HUES64 (cell line): ENCODE data around the gene CDC42SE2.
"Not testable (repeated sequence)": the region's sequence is repeated elsewhere in the genome, so short reads cannot be mapped to it uniquely, and the experiment has no call there.

ENCODE experiments used
- H3K27ac ChIP-seq: 2 replicates; pipeline ENCODE4 v1.7.0; 2013; ENCODE audit warnings: low read depth, low read length, inconsistent platforms
- H3K27me3 ChIP-seq: 2 replicates; pipeline ENCODE4 v1.6.1; 2013; ENCODE audit warnings: mild to moderate bottlenecking, low read length; ENCODE audit not compliant: insufficient read depth
- H3K36me3 ChIP-seq: 2 replicates; pipeline ENCODE4 v1.6.1; 2013; ENCODE audit warnings: mild to moderate bottlenecking, low read length; ENCODE audit not compliant: insufficient read depth
- H3K4me1 ChIP-seq: 2 replicates; pipeline ENCODE4 v1.6.1; 2013; ENCODE audit warnings: mild to moderate bottlenecking, low read length, moderate library complexity; ENCODE audit not compliant: insufficient read depth
- H3K4me3 ChIP-seq: 2 replicates; pipeline ENCODE4 v1.5.1; 2013; ENCODE audit warnings: mild to moderate bottlenecking, low read length, moderate library complexity
- H3K9ac ChIP-seq: 2 replicates; pipeline ENCODE4 v1.6.1; 2013; ENCODE audit warnings: mild to moderate bottlenecking, low read depth, low read length
- H3K9me3 ChIP-seq: 2 replicates; pipeline ENCODE4 v1.6.1; 2013; ENCODE audit warnings: low read depth, low read length; ENCODE audit not compliant: insufficient read depth
- WGBS: fragments of 150-250, 120-280 bp; methylation state at CpG from one replicate; pipeline ENCODE4 v1.1.7; 2013; ENCODE audit warnings: missing lambda C conversion rate; 5-methylcytosine and 5-hydroxymethylcytosine counted together

Gene CDC42SE2

DNA sequence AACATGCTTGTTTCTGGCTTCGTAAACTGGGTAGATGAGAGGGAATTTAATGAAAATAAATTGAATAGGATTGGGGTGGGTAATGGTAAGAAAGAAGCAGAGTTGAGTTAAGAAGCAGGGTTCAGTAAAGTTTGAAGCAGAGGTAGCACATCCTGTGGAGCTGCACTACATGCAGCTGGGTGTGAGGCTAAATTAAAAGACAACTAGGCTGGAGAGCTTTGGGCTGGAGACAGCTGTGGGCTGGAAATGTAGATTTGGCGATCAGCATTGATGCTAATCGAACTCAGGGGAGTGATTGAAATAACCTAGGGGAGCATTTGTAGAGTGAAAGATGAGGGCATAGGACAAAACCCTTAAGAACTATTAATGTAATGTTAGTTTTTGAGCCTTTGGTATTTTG, 35.6 kb downstream of the CDC42SE2 start:
- Histone ChIP-seq H3K27ac (no peak overlapping the region), H3K27me3 (no peaks in the 10 kb centered on the region), H3K4me1 (no peaks in the 10 kb centered on the region), H3K36me3 (no peaks in the 10 kb centered on the region), H3K4me3 (no peak overlapping the region), H3K9me3 (no peaks in the 10 kb centered on the region), H3K9ac (no peak overlapping the region)
- 95% methylated on average over 3 of the region's 3 CpGs for WGBS

DNA sequence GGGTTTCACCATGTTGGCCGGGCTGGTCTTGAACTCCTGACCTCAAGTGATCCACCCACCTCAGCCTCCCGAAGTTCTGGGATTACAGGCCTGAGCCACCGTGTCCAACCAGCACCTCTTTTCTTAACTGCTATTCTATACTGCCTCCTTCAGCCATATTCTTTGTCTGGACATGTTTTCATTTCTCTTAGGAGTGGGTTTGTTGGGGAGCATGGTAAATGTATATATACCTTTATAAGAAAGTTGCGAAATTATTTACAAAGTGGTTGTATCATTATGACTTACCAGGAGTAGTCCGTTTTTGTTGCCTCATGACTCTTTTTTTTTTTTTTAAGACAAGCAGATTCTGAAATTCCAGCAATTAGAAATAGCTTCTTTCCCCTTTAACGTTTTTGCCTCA, 38.7 kb downstream of the CDC42SE2 start:
- 92% methylated on average over 6 of the region's 6 CpGs for WGBS
- Histone ChIP-seq H3K36me3 (no peaks in the 10 kb centered on the region), H3K4me1 (no peaks in the 10 kb centered on the region), H3K4me3 (no peak overlapping the region), H3K9me3 (0 out of 2 replicates have a peak, but pooled peaks cover 7% of the 10 kb centered on the region), H3K9ac (no peak overlapping the region), H3K27ac (no peak overlapping the region), H3K27me3 (no peaks in the 10 kb centered on the region)

DNA sequence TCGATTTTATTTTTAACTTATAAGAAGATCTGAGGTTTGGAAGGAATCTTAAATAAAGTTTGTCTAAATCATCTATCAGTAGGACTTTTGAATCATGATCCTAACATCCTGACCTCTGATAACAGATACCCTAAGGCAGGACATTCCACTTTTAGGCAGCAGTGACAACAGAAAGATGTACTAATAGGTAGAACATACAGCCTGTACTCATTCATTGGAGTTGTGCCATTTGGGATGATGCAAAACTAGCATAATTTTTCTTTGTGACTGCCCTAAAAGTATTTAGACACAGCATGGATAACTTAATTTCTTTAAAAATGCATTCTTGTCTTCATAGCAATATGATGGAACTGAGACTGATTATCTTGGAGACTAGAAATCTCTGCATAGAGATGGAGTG, 39.7 kb downstream of the CDC42SE2 start:
- H3K4me1 ChIP-seq: no peaks in the 10 kb centered on the region
- H3K27ac ChIP-seq: no peak overlapping the region
- H3K9ac ChIP-seq: no peak overlapping the region
- no peak overlapping the region for H3K4me3 ChIP-seq
- H3K9me3 ChIP-seq: 0 out of 2 replicates have a peak, but pooled peaks cover 7% of the 10 kb centered on the region
- WGBS: 89% methylated on average over 1 of the region's 1 CpG
- no peaks in the 10 kb centered on the region for H3K27me3 ChIP-seq
- no peaks in the 10 kb centered on the region for H3K36me3 ChIP-seq

DNA sequence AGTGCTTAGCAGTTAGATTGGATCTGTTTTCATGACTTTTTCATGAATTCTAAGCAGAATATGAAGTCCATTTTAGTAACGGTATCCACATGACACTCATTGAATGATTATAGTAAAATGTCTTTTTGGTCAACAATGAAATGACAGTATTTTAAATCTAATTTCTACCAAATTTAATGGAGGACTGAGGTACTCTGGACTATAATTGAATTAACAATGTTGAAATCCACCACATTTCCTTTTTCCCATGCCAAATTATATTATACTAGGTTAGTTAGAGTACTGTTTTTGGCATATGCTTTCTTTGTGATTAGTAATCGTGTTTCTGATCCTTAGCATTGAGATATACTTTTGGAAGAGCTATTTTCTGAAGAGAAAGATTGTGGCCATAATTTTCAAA, 40.6 kb downstream of the CDC42SE2 start:
- Histone ChIP-seq H3K4me1 (no peaks in the 10 kb centered on the region), H3K27ac (no peak overlapping the region), H3K4me3 (no peak overlapping the region), H3K9ac (no peak overlapping the region), H3K36me3 (no peaks in the 10 kb centered on the region), H3K27me3 (no peaks in the 10 kb centered on the region), H3K9me3 (0 out of 2 replicates have a peak, but pooled peaks cover 7% of the 10 kb centered on the region)
- WGBS: 96% methylated on average over 2 of the region's 2 CpGs

DNA sequence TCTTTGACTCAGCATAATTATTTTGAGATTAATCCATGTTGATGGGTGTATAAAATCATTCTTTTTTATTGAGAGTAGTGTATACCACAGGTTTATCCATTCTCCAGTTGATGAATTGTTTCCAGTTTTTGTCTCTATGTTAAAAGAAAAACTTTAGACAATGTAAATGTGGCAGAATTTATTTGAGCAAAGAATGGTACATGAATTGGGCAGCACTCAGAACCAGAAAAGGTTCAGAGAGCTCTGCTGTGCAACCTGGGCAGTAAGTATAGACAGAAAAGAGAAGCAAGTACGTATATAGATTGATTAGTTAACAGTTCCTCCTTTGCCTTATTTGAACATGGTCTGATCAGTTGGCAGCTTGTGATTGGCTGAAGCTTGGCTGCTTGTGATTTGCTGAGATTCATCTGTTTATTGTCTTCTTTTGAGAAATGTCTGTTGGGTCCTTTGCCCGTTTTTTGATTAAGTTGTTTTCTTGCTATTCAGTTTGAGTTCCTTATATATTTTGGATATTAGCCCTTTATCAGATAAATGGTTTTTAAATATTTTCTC, 41.4 kb downstream of the CDC42SE2 start:
- 97% methylated on average over 2 of the region's 2 CpGs for WGBS
- no peaks in the 10 kb centered on the region for H3K36me3 ChIP-seq

DNA sequence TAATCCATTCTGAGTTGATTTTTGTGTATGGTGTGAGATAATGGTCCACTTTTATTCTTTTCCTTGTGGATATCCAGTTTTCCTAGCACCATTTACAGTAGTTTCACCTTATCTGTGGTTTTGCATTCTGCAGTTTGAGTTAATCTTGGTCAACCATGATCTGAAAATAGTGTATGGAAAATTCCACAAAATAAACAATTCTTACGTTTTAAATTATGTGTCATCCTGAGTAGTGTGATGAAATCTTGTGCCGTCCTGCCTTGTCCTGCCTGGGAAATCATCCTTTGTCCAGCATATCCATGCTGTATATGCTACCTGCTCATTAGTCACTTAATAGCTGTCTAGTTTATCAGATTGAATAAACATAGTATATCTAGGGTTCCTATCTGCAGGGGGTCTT, 42.1 kb downstream of the CDC42SE2 start:
- no peaks in the 10 kb centered on the region for H3K27me3 ChIP-seq
- H3K9ac ChIP-seq: no peak overlapping the region
- H3K9me3 ChIP-seq: 0 out of 2 replicates have a peak, but pooled peaks cover 7% of the 10 kb centered on the region
- H3K4me3 ChIP-seq: no peak overlapping the region
- H3K27ac ChIP-seq: no peak overlapping the region
- no peaks in the 10 kb centered on the region for H3K4me1 ChIP-seq
- WGBS: 96% methylated on average over 2 of the region's 2 CpGs
- no peaks in the 10 kb centered on the region for H3K36me3 ChIP-seq

More for the DNA sequence above, 41.4 kb downstream of the CDC42SE2 start:
- no peak overlapping the region for H3K9ac ChIP-seq
- 0 out of 2 replicates have a peak, but pooled peaks cover 7% of the 10 kb centered on the region for H3K9me3 ChIP-seq
- H3K4me3 ChIP-seq: no peak overlapping the region
- H3K27me3 ChIP-seq: no peaks in the 10 kb centered on the region
- H3K4me1 ChIP-seq: no peaks in the 10 kb centered on the region
- H3K27ac ChIP-seq: no peak overlapping the region

DNA sequence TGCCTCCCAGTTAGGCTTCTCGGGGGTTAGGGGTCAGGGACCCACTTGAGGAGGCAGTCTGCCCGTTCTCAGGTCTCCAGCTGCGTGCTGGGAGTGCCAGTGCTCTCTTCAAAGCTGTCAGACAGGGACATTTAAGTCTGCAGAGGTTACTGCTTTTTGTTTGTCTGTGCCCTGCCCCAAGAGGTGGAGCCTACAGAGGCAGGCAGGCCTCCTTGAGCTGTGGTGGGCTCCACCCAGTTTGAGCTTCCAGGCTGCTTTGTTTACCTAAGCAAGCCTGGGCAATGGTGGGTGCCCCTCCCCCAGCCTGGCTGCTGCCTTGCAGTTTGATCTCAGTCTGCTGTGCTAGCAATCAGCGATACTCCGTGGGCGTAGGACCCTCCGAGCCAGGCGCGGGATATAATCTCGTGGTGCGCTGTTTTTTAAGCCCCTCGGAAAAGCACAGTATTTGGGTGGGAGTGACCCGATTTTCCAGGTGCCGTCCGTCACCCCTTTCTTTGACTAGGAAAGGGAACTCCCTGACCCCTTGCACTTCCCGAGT, 48.5 kb downstream of the CDC42SE2 start:
- Histone ChIP-seq H3K27ac (peak overlapping the region; percentile 49; the same call in 1 of the 2 replicates), H3K4me3 (peak overlapping the region; percentile 40), H3K4me1 (peaks cover 23% of the 10 kb centered on the region), H3K9ac (peak overlapping the region; percentile 55)
- not testable (repeated sequence) for H3K27me3 ChIP-seq, H3K9me3 ChIP-seq, H3K36me3 ChIP-seq
- 33% methylated on average over 16 of the region's 16 CpGs for whole genome bisulfite sequencing

DNA sequence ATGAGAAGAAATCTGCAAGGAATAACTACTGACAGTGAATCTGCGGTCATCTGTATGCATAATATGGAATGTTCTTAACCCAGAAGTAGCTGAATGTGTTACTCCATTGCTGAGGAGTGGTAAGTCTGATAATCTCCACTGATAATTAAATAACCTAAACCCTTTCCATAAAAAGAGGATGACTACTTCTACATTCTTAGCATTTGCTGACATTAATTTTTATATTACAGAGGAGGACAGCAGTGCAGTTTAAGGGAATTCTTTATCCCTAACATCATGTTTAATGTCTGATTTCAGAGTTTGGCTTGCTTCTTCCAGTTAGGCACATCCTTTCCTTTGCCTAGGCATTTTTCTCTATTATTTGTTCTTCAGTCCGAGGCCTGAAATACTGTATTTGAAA, 52.2 kb downstream of the CDC42SE2 start:
- H3K4me3 ChIP-seq: no peak overlapping the region
- H3K36me3 ChIP-seq: peaks cover 2% of the 10 kb centered on the region; the same call in 1 of the 2 replicates
- no peak overlapping the region for H3K9ac ChIP-seq
- no peaks in the 10 kb centered on the region for H3K27me3 ChIP-seq
- H3K9me3 ChIP-seq: no peaks in the 10 kb centered on the region
- H3K27ac ChIP-seq: no peak overlapping the region
- peaks cover 23% of the 10 kb centered on the region for H3K4me1 ChIP-seq
- WGBS: 93% methylated on average over 2 of the region's 2 CpGs

DNA sequence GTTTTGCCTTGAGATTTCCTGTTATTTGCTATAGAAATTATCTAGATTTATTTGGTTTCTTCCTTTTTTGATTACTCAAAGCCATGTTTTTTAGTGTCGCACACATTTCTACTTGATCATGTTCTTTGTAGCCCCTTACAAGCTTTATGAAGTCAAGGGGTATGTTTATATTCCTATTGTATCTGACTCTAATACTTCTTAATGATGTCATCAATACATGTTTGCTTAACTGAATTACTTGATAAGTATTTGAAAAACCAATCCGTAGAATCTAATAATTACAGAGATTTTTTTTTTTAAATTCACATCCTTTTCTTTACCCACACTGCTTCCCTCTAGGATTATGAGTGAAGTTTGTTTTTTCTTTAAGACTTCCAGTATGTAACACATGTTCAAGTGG, 53.0 kb downstream of the CDC42SE2 start:
- peaks cover 23% of the 10 kb centered on the region for H3K4me1 ChIP-seq
- no peaks in the 10 kb centered on the region for H3K9me3 ChIP-seq
- H3K36me3 ChIP-seq: peaks cover 2% of the 10 kb centered on the region; the same call in 1 of the 2 replicates
- no CpG with 5 or more reads among the region's 2 CpGs for WGBS
- no peak overlapping the region for H3K9ac ChIP-seq
- no peaks in the 10 kb centered on the region for H3K27me3 ChIP-seq
- H3K27ac ChIP-seq: no peak overlapping the region
- no peak overlapping the region for H3K4me3 ChIP-seq

DNA sequence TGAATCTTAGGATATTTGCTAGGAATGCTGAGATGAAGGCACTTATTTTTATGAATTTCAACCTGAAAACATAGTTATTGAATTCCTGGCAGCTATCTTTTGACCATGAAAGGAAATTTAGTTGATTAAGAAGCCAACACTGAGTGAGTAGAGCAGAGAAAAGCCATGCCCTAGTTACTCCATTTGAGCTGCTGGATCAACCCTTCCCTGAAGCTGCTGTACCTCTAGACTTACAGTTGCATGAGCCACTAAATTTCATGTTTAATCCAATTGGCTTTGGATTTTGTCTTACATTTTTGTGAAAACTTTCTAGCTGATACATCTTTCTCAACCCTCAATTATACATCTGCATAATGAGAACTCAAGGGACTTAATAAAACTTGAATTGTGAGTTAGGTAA, 54.6 kb downstream of the CDC42SE2 start:
- H3K27me3 ChIP-seq: no peaks in the 10 kb centered on the region
- peaks cover 2% of the 10 kb centered on the region; the same call in 1 of the 2 replicates for H3K36me3 ChIP-seq

DNA sequence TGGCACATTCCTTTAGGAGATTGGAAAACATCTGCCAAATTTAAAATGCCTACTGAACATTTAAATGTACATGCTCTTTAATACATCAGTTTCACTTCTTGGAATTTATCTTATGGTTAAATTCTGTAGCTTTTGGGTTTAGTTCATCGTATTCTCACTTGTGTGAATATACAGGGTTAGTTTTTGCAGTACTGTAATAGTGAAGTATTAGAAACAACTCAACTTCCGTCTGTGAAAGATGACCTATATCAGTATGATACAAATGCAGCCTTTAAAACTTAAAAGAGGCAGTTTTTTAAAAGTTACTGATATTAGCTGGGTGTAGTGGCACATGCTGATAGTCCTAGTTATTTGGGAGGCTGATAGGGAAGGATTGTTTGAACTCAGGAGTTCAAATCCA, 57.2 kb downstream of the CDC42SE2 start:
- H3K9ac ChIP-seq: no peak overlapping the region
- H3K4me1 ChIP-seq: peaks cover 32% of the 10 kb centered on the region
- H3K27me3 ChIP-seq: no peaks in the 10 kb centered on the region
- H3K4me3 ChIP-seq: no peak overlapping the region
- peaks cover 2% of the 10 kb centered on the region; the same call in 1 of the 2 replicates for H3K36me3 ChIP-seq
- WGBS: 50% methylated on average over 2 of the region's 2 CpGs
- no peak overlapping the region for H3K27ac ChIP-seq
- H3K9me3 ChIP-seq: no peaks in the 10 kb centered on the region

More for the DNA sequence above, 54.6 kb downstream of the CDC42SE2 start:
- H3K4me1 ChIP-seq: peaks cover 27% of the 10 kb centered on the region
- no peak overlapping the region for H3K27ac ChIP-seq
- H3K9me3 ChIP-seq: no peaks in the 10 kb centered on the region
- H3K9ac ChIP-seq: no peak overlapping the region
- H3K4me3 ChIP-seq: no peak overlapping the region
